ENCODE results near the gene RGS7.
"Not testable (repeated sequence)": the region's sequence is repeated elsewhere in the genome, so short reads cannot be mapped to it uniquely, and the experiment has no call there.

RGS7 gene

DNA sequence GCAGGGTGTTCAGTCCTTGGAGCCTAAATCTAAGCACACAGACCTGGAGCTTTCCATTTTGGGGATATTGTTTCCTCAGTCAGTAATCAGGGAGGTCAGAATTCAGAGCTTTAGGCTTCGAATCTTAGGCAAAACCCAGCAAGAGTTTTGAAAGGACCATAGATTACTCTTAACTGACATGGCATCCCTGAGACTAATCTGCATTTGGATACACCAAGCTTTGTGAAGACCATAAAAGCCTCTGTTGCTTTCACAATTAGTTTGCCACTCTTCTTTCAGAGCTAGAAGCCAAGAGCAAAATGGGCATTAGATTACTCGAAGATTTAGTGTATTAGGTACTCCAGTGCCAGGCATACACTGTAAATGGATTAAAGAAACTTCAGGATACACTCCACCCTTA lies 613.3 kb downstream of the RGS7 start:
- DNase-seq (ENCODE audit: extremely low read depth in 1 of 2, low read depth in 1 of 2), result no peak

DNA sequence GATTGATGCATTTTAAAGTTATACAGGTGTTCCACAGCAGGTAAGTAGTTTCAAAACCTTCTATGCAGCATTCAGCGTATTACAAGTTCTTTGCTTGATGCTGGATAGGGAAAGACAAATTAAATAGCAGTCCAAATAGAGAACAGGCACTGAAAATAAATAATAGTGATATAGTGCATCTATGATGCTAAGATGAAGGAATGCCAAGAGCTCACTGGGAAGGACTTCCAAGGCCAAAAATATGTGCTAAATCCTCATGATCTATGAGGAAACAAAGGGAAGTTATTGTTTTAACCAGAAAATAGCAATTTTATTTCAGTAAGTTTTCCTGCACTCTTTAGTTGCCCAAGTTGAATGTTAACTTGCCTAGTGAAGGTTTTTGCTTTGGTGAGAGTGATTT lies 617.3 kb downstream of the RGS7 start:
- DNase-seq (ENCODE audit: extremely low read depth in 1 of 2, low read depth in 1 of 2), result no peak

DNA sequence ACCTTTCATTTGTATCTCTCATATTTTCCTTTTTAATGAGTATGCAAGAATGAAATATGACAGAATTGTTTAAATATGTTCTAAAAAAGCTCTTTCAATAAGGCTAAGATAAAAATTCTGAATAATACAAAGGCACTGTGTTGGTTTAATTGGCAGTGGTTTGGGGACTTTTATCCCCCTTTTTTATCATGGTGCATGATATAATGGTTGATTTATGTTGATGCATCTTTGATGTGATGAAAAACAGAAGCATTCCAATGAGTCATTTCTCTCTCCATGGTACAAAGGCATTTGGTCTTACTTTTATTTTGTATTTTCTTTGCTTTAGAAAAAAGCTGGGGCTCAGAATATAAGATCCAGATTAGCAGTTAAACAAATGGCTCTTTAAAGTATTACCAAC lies 617.9 kb downstream of the RGS7 start:
- DNase-seq (ENCODE audit: extremely low read depth in 1 of 2, low read depth in 1 of 2), result no peak

DNA sequence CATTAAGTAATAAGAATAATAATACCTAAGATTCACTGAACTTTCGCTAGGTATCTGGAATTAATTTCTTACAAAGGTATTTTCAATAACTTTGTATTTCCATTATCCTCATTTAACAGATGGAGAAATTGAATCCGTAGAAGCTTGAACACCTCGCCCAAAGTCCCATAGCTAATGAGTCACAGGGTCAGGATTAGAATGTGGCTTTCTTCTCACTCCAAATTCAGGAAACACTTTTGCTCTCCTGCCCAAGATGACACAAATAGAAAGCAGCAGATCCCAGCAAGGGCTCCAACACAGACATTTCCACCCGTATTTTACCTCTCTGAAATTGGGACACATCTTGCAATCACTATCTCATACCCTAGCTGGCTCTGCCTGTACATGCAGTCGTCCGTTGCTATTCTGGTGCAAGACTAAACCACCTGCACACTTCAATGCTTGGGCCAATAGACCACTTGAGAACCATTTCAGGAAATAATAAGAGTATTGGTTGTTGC lies 619.2 kb downstream of the RGS7 start:
- DNase-seq (ENCODE audit: extremely low read depth in 1 of 2, low read depth in 1 of 2), result no peak

DNA sequence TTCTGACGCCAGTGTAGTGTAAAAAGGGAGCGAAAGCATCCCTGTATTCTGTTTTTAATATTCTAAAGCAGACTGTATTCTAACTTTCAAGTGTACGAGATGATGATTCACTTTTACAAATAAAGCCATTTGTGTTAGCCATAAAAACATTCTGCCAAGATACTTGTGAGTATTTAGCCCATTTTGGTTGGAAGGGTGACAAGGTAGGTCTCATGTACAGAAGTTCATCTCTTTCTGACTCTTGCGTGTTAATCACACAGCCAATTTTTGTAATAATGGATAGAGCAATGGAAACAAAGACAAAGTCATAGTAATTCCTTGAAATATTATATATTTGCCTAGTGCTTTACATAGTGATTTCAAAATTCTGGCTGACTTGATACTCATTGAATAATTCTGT lies 619.7 kb downstream of the RGS7 start:
- DNase-seq (ENCODE audit: extremely low read depth in 1 of 2, low read depth in 1 of 2), result no peak

DNA sequence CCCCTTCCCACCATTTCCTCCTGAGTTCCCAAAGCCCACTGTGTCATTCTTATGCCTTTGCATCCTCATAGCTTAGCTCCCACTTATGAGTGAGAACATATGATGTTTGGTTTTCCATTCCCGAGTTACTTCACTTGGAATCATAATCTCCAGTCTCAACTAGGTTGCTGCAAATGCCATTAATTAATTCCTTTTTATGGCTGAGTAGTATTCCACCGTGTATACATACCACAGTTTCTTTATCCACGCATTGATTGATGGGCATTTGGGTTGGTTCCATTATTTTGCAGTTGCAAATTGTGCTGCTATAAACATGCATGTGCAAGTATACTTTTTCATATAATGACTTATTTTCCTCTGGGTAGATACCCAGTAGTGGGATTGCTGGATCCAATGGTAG lies 622.3 kb downstream of the RGS7 start:
- not testable (repeated sequence) for DNase-seq (ENCODE audit: extremely low read depth in 1 of 2, low read depth in 1 of 2)

DNA sequence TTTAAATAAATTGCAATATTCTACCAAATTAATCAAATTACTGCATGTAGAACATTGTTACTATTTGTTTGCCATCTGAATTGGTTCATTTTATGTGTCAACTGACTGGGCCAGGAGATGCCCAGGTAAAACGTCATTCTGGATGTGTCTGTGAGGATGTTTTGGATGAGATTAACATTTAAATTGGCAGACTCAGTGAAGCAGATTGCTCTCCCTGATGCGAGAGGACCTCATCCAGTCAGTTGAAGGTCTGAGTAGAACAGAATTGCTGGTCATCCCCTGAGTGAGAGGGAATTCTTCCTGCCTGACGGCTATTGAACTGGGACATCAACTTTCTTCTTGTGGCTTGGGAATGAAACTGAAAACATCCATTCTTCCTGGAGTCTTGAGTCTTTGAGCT lies 623.0 kb downstream of the RGS7 start:
- DNase-seq (ENCODE audit: extremely low read depth in 1 of 2, low read depth in 1 of 2), result no peak

DNA sequence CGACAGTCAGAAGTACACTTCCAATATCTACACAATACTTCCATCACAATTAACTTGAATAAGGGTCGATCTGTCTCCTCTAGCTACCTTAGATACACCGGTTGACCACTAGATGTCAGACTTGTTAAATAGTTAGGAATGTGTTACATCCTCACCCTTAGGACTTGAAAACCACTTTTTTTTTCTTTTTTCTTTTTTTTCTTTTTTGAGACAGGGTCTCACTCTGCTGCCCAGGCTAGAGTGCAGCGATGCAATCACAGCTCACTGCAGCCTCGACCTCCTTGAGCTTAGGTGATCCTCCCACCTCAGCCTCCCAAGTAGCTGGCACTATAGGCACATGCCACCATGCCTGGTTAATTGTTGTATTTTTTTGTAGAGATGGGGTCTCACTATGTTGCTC lies 624.6 kb downstream of the RGS7 start:
- DNase-seq (ENCODE audit: extremely low read depth in 1 of 2, low read depth in 1 of 2), result no peak
